ENCODE measurements around the gene NPTX2. TPM values are rescaled to one million over a fixed set of nuclear protein-coding genes. Genes with fewer than 3 reads are reported as not detected.
"Not testable (repeated sequence)": the region's sequence is repeated elsewhere in the genome, so short reads cannot be mapped to it uniquely, and the experiment has no call there.

Gene NPTX2
- 6.4 TPM for polyA plus RNA-seq (2013, experiment 1 of 2)
- 5.2 TPM for polyA plus RNA-seq (2013, experiment 2 of 2)

- no peaks in the 10 kb centered on the region for H3K9me3 ChIP-seq (ENCODE audit: control insufficient read depth, low read length)
- no peak within 1 kb of the TSS for H3K27ac ChIP-seq (ENCODE audit: low read depth, low read length, severe bottlenecking)
- peak within 1 kb of the TSS; percentile 30 for H3K4me3 ChIP-seq (ENCODE audit: extremely low read depth, insufficient read depth, low read length, poor library complexity, severe bottlenecking)
- H3K4me1 ChIP-seq (ENCODE audit: control insufficient read depth, insufficient read depth, low read length, poor library complexity, severe bottlenecking) = no peaks in the 10 kb centered on the region
- no peaks in the 10 kb centered on the region for H3K36me3 ChIP-seq (ENCODE audit: control insufficient read depth, insufficient read depth, low read length)
- 0 to 1% methylated on average over 90 to 115 of the region's 130 CpGs for WGBS, 2 experiments (ENCODE audit: insufficient coverage in 2 of 2)
Observed at GRCh38 chr7:98617051-98617959, at the start of gene NPTX2. Gene NPTX2, plus strand, starts transcription at chr7:98617285. Its CDS starts 177 bp downstream, at chr7:98617462.

GRCh38 chr7:98567991-98568390, 49.1 kb upstream of the NPTX2 start:
- Histone ChIP-seq H3K27ac (ENCODE audit: low read depth, low read length, severe bottlenecking) (no peak overlapping the region), H3K9me3 (ENCODE audit: control insufficient read depth, low read length) (peaks cover 6% of the 10 kb centered on the region), H3K36me3 (ENCODE audit: control insufficient read depth, insufficient read depth, low read length) (no peaks in the 10 kb centered on the region), H3K4me3 (ENCODE audit: extremely low read depth, insufficient read depth, low read length, poor library complexity, severe bottlenecking) (no peak overlapping the region), H3K4me1 (ENCODE audit: control insufficient read depth, insufficient read depth, low read length, poor library complexity, severe bottlenecking) (peaks cover 5% of the 10 kb centered on the region)
- 92 to 98% methylated on average over 5 to 6 of the region's 7 CpGs for WGBS, 2 experiments (ENCODE audit: insufficient coverage in 2 of 2)

- peaks cover 6% of the 10 kb centered on the region for H3K9me3 ChIP-seq (ENCODE audit: control insufficient read depth, low read length)
- 85 to 89% methylated on average over 8 of the region's 8 CpGs for WGBS, 2 experiments (ENCODE audit: insufficient coverage in 2 of 2)
- no peaks in the 10 kb centered on the region for H3K36me3 ChIP-seq (ENCODE audit: control insufficient read depth, insufficient read depth, low read length)
- peaks cover 5% of the 10 kb centered on the region for H3K4me1 ChIP-seq (ENCODE audit: control insufficient read depth, insufficient read depth, low read length, poor library complexity, severe bottlenecking)
- no peak overlapping the region for H3K4me3 ChIP-seq (ENCODE audit: extremely low read depth, insufficient read depth, low read length, poor library complexity, severe bottlenecking)
- H3K27ac ChIP-seq (ENCODE audit: low read depth, low read length, severe bottlenecking) = no peak overlapping the region
Observed at GRCh38 chr7:98568891-98569290, 48.2 kb upstream of the NPTX2 start.

- peaks cover 5% of the 10 kb centered on the region for H3K4me1 ChIP-seq (ENCODE audit: control insufficient read depth, insufficient read depth, low read length, poor library complexity, severe bottlenecking)
- no peak overlapping the region for H3K4me3 ChIP-seq (ENCODE audit: extremely low read depth, insufficient read depth, low read length, poor library complexity, severe bottlenecking)
- H3K27ac ChIP-seq (ENCODE audit: low read depth, low read length, severe bottlenecking) = peak overlapping the region; percentile 57
- H3K36me3 ChIP-seq (ENCODE audit: control insufficient read depth, insufficient read depth, low read length) = no peaks in the 10 kb centered on the region
- peaks cover under 1% of the 10 kb centered on the region for H3K9me3 ChIP-seq (ENCODE audit: control insufficient read depth, low read length)
- WGBS, 2 experiments (ENCODE audit: insufficient coverage in 2 of 2) = 60 to 61% methylated on average over 18 to 19 of the region's 22 CpGs
Observed at GRCh38 chr7:98569691-98570337, 47.3 kb upstream of the NPTX2 start.

- Histone ChIP-seq H3K4me1 (ENCODE audit: control insufficient read depth, insufficient read depth, low read length, poor library complexity, severe bottlenecking) (peaks cover 5% of the 10 kb centered on the region), H3K9me3 (ENCODE audit: control insufficient read depth, low read length) (peaks cover 2% of the 10 kb centered on the region), H3K36me3 (ENCODE audit: control insufficient read depth, insufficient read depth, low read length) (no peaks in the 10 kb centered on the region), H3K27ac (ENCODE audit: low read depth, low read length, severe bottlenecking) (no peak overlapping the region), H3K4me3 (ENCODE audit: extremely low read depth, insufficient read depth, low read length, poor library complexity, severe bottlenecking) (no peak overlapping the region)
- WGBS, 2 experiments (ENCODE audit: insufficient coverage in 2 of 2) = 87 to 95% methylated on average over 3 to 4 of the region's 5 CpGs
Observed at GRCh38 chr7:98571006-98571405, 46.1 kb upstream of the NPTX2 start.

GRCh38 chr7:98571986-98572385, 45.1 kb upstream of the NPTX2 start:
- Histone ChIP-seq H3K36me3 (ENCODE audit: control insufficient read depth, insufficient read depth, low read length) (no peaks in the 10 kb centered on the region), H3K9me3 (ENCODE audit: control insufficient read depth, low read length) (peaks cover 11% of the 10 kb centered on the region), H3K4me3 (ENCODE audit: extremely low read depth, insufficient read depth, low read length, poor library complexity, severe bottlenecking) (no peak overlapping the region), H3K4me1 (ENCODE audit: control insufficient read depth, insufficient read depth, low read length, poor library complexity, severe bottlenecking) (peaks cover 3% of the 10 kb centered on the region), H3K27ac (ENCODE audit: low read depth, low read length, severe bottlenecking) (no peak overlapping the region)
- WGBS, 2 experiments (ENCODE audit: insufficient coverage in 2 of 2) = 81 to 83% methylated on average over 5 of the region's 6 CpGs

GRCh38 chr7:98572716-98573115, 44.4 kb upstream of the NPTX2 start:
- 96 to 100% methylated on average over 2 to 4 of the region's 9 CpGs for WGBS, 2 experiments (ENCODE audit: insufficient coverage in 2 of 2)
- H3K4me1 ChIP-seq (ENCODE audit: control insufficient read depth, insufficient read depth, low read length, poor library complexity, severe bottlenecking); H3K27ac ChIP-seq (ENCODE audit: low read depth, low read length, severe bottlenecking); H3K4me3 ChIP-seq (ENCODE audit: extremely low read depth, insufficient read depth, low read length, poor library complexity, severe bottlenecking); H3K36me3 ChIP-seq (ENCODE audit: control insufficient read depth, insufficient read depth, low read length): not testable (repeated sequence)
- peaks cover 13% of the 10 kb centered on the region for H3K9me3 ChIP-seq (ENCODE audit: control insufficient read depth, low read length)

- H3K4me1 ChIP-seq (ENCODE audit: control insufficient read depth, insufficient read depth, low read length, poor library complexity, severe bottlenecking) = no peaks in the 10 kb centered on the region
- no peaks in the 10 kb centered on the region for H3K36me3 ChIP-seq (ENCODE audit: control insufficient read depth, insufficient read depth, low read length)
- no peak overlapping the region for H3K4me3 ChIP-seq (ENCODE audit: extremely low read depth, insufficient read depth, low read length, poor library complexity, severe bottlenecking)
- 100% methylated on average over 1 to 3 of the region's 6 CpGs for WGBS, 2 experiments (ENCODE audit: insufficient coverage in 2 of 2)
- peaks cover 13% of the 10 kb centered on the region for H3K9me3 ChIP-seq (ENCODE audit: control insufficient read depth, low read length)
- H3K27ac ChIP-seq (ENCODE audit: low read depth, low read length, severe bottlenecking) = no peak overlapping the region
Observed at GRCh38 chr7:98573816-98574215, 43.3 kb upstream of the NPTX2 start.

GRCh38 chr7:98575878-98576277, 41.2 kb upstream of the NPTX2 start:
- H3K4me3 ChIP-seq (ENCODE audit: extremely low read depth, insufficient read depth, low read length, poor library complexity, severe bottlenecking) = no peak overlapping the region
- H3K4me1 ChIP-seq (ENCODE audit: control insufficient read depth, insufficient read depth, low read length, poor library complexity, severe bottlenecking) = no peaks in the 10 kb centered on the region
- H3K36me3 ChIP-seq (ENCODE audit: control insufficient read depth, insufficient read depth, low read length) = no peaks in the 10 kb centered on the region
- peaks cover 13% of the 10 kb centered on the region for H3K9me3 ChIP-seq (ENCODE audit: control insufficient read depth, low read length)
- WGBS, 2 experiments (ENCODE audit: insufficient coverage in 2 of 2) = 56 to 86% methylated on average over 1 of the region's 2 CpGs
- no peak overlapping the region for H3K27ac ChIP-seq (ENCODE audit: low read depth, low read length, severe bottlenecking)

- no peaks in the 10 kb centered on the region for H3K36me3 ChIP-seq (ENCODE audit: control insufficient read depth, insufficient read depth, low read length)
- H3K9me3 ChIP-seq (ENCODE audit: control insufficient read depth, low read length) = no peaks in the 10 kb centered on the region
- H3K4me1 ChIP-seq (ENCODE audit: control insufficient read depth, insufficient read depth, low read length, poor library complexity, severe bottlenecking) = no peaks in the 10 kb centered on the region
- no peak overlapping the region for H3K4me3 ChIP-seq (ENCODE audit: extremely low read depth, insufficient read depth, low read length, poor library complexity, severe bottlenecking)
- no peak overlapping the region for H3K27ac ChIP-seq (ENCODE audit: low read depth, low read length, severe bottlenecking)
Observed at GRCh38 chr7:98584830-98585229, 32.3 kb upstream of the NPTX2 start.

GRCh38 chr7:98591926-98592325, 25.2 kb upstream of the NPTX2 start:
- 86 to 93% methylated on average over 5 to 6 of the region's 7 CpGs for WGBS, 2 experiments (ENCODE audit: insufficient coverage in 2 of 2)
- Histone ChIP-seq H3K4me1 (ENCODE audit: control insufficient read depth, insufficient read depth, low read length, poor library complexity, severe bottlenecking) (no peaks in the 10 kb centered on the region), H3K36me3 (ENCODE audit: control insufficient read depth, insufficient read depth, low read length) (no peaks in the 10 kb centered on the region), H3K27ac (ENCODE audit: low read depth, low read length, severe bottlenecking) (no peak overlapping the region), H3K4me3 (ENCODE audit: extremely low read depth, insufficient read depth, low read length, poor library complexity, severe bottlenecking) (no peak overlapping the region), H3K9me3 (ENCODE audit: control insufficient read depth, low read length) (no peaks in the 10 kb centered on the region)

Data from mesodermal cell (in vitro differentiated cells).